Ascending aorta (tissue), 2 donors: ENCODE measurements around the gene ARHGEF40. TPM values are rescaled to one million over a fixed set of nuclear protein-coding genes. Genes with fewer than 3 reads are reported as not detected.

Experiments
- DNase-seq, 2 donors: peaks; one replicate each; pipeline ENCODE4 v3.0.0-alpha.2; 2019; ENCODE audit warnings: low spot score in 2 of 2
- H3K27ac ChIP-seq, 2 donors: fragments of 200-600 bp; sonication (generic); one replicate each; pipeline ENCODE4 v1.5.1; 2016 to 2017; ENCODE audit warnings: mild to moderate bottlenecking in 1 of 2
- H3K27me3 ChIP-seq: fragments of 200-600 bp; sonication (generic); one replicate; pipeline ENCODE4 v1.5.1; 2017
- H3K36me3 ChIP-seq, 2 donors: fragments of 200-600 bp; sonication (generic); one replicate each; pipeline ENCODE4 v1.5.1; 2016
- H3K4me1 ChIP-seq, 2 donors: fragments of 200-600 bp; sonication (generic); one replicate each; pipeline ENCODE4 v1.5.1; 2016 to 2017; ENCODE audit warnings: mild to moderate bottlenecking in 1 of 2
- H3K4me3 ChIP-seq, 2 donors: fragments of 200-600 bp; sonication (generic); one replicate each; pipeline ENCODE4 v1.5.1; 2016 to 2017; ENCODE audit warnings: mild to moderate bottlenecking in 1 of 2
- H3K9me3 ChIP-seq, 2 donors: fragments of 200-600 bp; sonication (generic); one replicate each; pipeline ENCODE4 v1.5.1; 2016
- intact Hi-C: fragments of 100-400 bp; cut with DNase I; formaldehyde crosslinking; loops from one replicate; pipeline ENCODE4 v1.15.1; 2023
- total RNA-seq: library from RNA; depleted of rRNA; stranded (reverse); fragments of >200 nt; gene quantifications from one replicate; pipeline ENCODE4 v1.1.0, GENCODE V29; 2016
- TF ChIP-seq, protein P1 (sequence below), 3 experiments: fragments of 200-600 bp in 2 of 3; fragments of 450-650 bp in 1 of 3; sonication (generic) in 2 of 3; IDR thresholded peaks; one replicate each; pipeline ENCODE4 v1.5.1; 2016 to 2019; ENCODE audit warnings: antibody characterized with exemption in 3 of 3, mild to moderate bottlenecking in 1 of 3, moderate library complexity in 1 of 3

The ARHGEF40 gene
- total RNA-seq, 1 donor from 2014 or later = 64.8 TPM

DNA sequence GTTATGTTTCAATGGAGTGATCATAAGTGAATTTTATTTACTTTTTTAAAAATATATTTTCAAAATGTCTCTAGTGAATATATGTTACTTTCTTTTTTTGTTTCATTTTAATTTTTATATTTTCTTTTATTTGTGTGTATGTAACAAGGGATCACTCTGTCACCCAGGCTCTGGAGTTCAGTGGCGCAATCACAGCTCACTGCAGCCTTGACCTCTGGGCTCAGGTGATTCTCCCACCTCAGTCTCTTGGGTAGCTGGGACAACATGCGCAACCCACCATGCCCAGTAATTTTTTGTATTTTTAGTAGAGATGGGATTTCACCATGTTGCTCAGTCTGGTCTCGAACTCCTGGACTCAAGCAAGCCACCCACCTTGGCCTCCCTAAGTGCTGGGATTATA, 48.8 kb downstream of the ARHGEF40 start:
- Histone ChIP-seq H3K27me3 (no peaks in the 10 kb centered on the region), H3K36me3 (no peaks in the 10 kb centered on the region), H3K4me1 (no peaks in the 10 kb centered on the region), H3K9me3 (no peaks in the 10 kb centered on the region), H3K4me3 (no peak overlapping the region), H3K27ac (no peak overlapping the region)
- DNase-seq = no peak
- TF ChIP-seq, protein P1, sequence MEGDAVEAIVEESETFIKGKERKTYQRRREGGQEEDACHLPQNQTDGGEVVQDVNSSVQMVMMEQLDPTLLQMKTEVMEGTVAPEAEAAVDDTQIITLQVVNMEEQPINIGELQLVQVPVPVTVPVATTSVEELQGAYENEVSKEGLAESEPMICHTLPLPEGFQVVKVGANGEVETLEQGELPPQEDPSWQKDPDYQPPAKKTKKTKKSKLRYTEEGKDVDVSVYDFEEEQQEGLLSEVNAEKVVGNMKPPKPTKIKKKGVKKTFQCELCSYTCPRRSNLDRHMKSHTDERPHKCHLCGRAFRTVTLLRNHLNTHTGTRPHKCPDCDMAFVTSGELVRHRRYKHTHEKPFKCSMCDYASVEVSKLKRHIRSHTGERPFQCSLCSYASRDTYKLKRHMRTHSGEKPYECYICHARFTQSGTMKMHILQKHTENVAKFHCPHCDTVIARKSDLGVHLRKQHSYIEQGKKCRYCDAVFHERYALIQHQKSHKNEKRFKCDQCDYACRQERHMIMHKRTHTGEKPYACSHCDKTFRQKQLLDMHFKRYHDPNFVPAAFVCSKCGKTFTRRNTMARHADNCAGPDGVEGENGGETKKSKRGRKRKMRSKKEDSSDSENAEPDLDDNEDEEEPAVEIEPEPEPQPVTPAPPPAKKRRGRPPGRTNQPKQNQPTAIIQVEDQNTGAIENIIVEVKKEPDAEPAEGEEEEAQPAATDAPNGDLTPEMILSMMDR (IDR thresholded peaks at IDR 0.05) = no peak
- intact Hi-C loops = no loop called here

DNA sequence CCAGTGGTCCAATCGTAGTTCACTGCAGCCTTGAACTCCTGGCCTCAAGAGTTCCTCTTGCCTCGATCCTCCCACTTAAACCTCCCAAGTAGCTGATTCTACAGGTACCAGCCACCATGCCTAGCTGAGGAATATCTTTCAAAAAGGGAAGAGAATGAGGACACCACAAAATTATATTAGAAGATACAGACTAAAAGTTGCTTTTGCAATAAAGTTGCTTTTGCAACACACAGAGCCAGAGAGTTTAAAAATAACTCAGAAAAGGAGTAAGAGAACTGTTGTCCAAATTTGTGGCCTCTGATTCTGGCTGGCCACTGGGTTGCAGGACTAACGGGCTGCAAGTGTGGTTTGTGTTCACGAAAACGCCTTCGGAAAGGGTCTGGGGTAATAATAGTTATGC, 50.6 kb downstream of the ARHGEF40 start:
- no peak overlapping the region for H3K27ac ChIP-seq
- no peak overlapping the region for H3K4me3 ChIP-seq
- TF ChIP-seq, protein P1 (IDR thresholded peaks at IDR 0.05) = no peak
- intact Hi-C loops = no loop called here
- H3K36me3 ChIP-seq = no peaks in the 10 kb centered on the region
- no peak for DNase-seq
- no peaks in the 10 kb centered on the region for H3K4me1 ChIP-seq
- no peaks in the 10 kb centered on the region for H3K9me3 ChIP-seq
- H3K27me3 ChIP-seq = no peaks in the 10 kb centered on the region

DNA sequence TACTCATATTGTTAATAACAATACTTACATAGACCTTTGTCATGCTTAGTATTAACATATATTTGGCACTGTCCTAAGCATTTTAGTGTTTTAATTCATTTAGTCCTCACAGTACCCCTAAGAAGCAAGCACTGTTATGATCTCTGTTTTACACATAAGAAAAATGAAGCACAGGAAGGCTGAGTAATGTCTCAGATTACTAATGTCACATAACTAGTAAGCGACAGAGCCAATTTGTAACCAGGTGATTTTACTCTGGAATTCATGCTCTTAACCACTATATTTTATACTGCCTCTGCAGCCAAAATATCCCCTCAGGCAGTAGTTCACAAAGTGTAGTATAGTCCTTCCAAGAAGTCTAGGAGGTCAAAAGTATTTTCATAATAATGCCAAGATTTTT, 51.0 kb downstream of the ARHGEF40 start:
- no peak overlapping the region for H3K27ac ChIP-seq
- TF ChIP-seq, protein P1 (IDR thresholded peaks at IDR 0.05) = no peak

DNA sequence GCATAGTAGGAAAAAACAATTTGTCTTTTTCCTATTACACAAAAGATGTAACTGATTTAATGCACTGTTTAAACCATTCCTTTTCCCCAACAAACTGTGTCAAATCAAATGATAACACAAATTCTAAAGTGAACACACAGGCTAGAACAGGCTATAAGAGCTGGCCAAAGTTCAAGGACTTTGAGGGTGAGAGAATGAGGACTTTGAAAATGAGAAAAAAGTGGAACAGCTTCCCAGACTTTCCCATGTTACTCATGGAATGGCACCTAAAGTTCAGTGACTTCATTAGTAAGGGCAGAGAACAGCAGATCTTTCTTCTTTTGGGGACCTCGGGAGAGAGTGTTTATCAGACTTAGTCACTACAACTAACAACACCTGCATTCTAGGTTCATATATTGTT, 53.3 kb downstream of the ARHGEF40 start:
- H3K27me3 ChIP-seq = no peaks in the 10 kb centered on the region
- H3K4me1 ChIP-seq = no peaks in the 10 kb centered on the region
- no peak overlapping the region for H3K27ac ChIP-seq
- no peak overlapping the region for H3K4me3 ChIP-seq
- DNase-seq = no peak
- intact Hi-C loops = no loop called here
- no peaks in the 10 kb centered on the region for H3K9me3 ChIP-seq
- no peaks in the 10 kb centered on the region for H3K36me3 ChIP-seq
- TF ChIP-seq, protein P1 (IDR thresholded peaks at IDR 0.05) = no peak

More for the DNA sequence above, 51.0 kb downstream of the ARHGEF40 start:
- Histone ChIP-seq H3K4me3 (no peak overlapping the region), H3K9me3 (no peaks in the 10 kb centered on the region), H3K27me3 (no peaks in the 10 kb centered on the region), H3K36me3 (no peaks in the 10 kb centered on the region), H3K4me1 (no peaks in the 10 kb centered on the region)
- intact Hi-C loops = no loop called here
- no peak for DNase-seq

DNA sequence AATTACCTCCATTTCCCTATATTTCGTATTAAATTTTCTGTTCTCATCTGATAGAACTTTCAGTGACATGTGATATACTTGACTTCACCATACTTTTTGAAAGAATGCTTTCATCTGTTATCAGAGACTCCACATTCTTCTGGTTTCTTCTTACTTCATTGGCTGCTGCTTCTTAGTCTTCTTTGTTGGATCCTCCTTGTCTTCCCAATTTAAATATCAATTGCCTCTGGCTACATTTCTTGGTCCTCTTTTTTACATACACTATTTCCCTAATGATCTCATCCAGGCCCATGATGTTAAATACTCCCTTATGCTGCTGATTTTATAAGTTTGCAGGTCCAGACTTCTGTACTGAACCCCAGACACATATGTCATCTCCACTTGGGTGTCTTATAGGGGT, 63.8 kb downstream of the ARHGEF40 start:
- Histone ChIP-seq H3K4me1 (no peaks in the 10 kb centered on the region), H3K4me3 (no peak overlapping the region), H3K27ac (no peak overlapping the region), H3K36me3 (no peaks in the 10 kb centered on the region), H3K9me3 (peaks cover 0 to 4% of the 10 kb centered on the region in 2 donors), H3K27me3 (no peaks in the 10 kb centered on the region)
- intact Hi-C loops = no loop called here
- TF ChIP-seq, protein P1 (IDR thresholded peaks at IDR 0.05) = no peak
- DNase-seq = no peak

DNA sequence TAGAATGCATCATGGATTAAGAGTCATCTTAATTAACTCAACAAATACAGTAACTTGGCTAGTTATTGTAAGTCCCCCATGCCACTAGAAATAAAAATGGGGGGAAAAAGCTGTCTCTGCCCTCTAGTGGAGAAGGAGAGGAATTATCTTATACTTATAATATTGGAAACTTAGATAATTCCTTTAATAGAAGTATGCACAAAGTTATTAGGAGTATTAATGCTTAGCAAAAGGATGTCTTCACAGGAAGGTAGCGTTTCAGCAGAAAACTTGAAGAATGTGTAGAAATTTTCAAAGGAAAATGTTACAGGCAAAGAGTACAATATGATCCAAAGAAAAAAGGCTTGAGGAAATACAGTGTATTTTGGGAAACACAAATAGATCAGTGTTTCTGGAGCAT, 65.9 kb downstream of the ARHGEF40 start:
- Histone ChIP-seq H3K36me3 (no peaks in the 10 kb centered on the region), H3K27ac (no peak overlapping the region), H3K27me3 (no peaks in the 10 kb centered on the region), H3K4me1 (no peaks in the 10 kb centered on the region), H3K9me3 (peaks cover 0 to under 1% of the 10 kb centered on the region in 2 donors), H3K4me3 (no peak overlapping the region)
- no peak for DNase-seq
- intact Hi-C loops = no loop called here
- TF ChIP-seq, protein P1 (IDR thresholded peaks at IDR 0.05) = peak in 2 of 3 experiments; percentile 42 to 51
